Measurements from ENCODE around the gene HAPLN2. TPM values are rescaled to one million over a fixed set of nuclear protein-coding genes. Genes with fewer than 3 reads are reported as not detected.

Gene HAPLN2
- polyA plus RNA-seq, 1 donor (not counting 4 experiments of a cell fraction or from before 2014, with no cell fraction given), result not detected

GRCh38 chr1:156581661-156582387 is 37.4 kb upstream of the HAPLN2 start:
- no peaks in the 10 kb centered on the region for H4K20me1 ChIP-seq (ENCODE audit: control insufficient read depth, extremely low read depth, insufficient read depth, low read length)
- no peak overlapping the region for H3K27ac ChIP-seq (ENCODE audit: control insufficient read depth, insufficient read depth, low read length)
- H3K4me3 ChIP-seq (ENCODE audit: control insufficient read depth in 2 of 3, extremely low read depth in 1 of 3, insufficient read depth in 2 of 3, low read depth in 1 of 3, low read length in 3 of 3), result no peak overlapping the region
- H3K9me1 ChIP-seq (ENCODE audit: control insufficient read depth, extremely low read depth, insufficient read depth, low read length), result no peaks in the 10 kb centered on the region
- H2AFZ ChIP-seq (ENCODE audit: control insufficient read depth, low read length), result no peak overlapping the region
- H3K27me3 ChIP-seq (ENCODE audit: control insufficient read depth, extremely low read depth, insufficient read depth, low read length), result no peaks in the 10 kb centered on the region
- dilution Hi-C loops (cut with MboI; ENCODE audit: extremely low pct_ligation_motif_present, low sequenced_read_pairs), result no loop called here
- TF ChIP-seq CTCF (optimal IDR thresholded peaks at IDR 0.05 in 1 of 3, IDR thresholded peaks at IDR 0.05 in 1 of 3, conservative IDR thresholded peaks at IDR 0.05 in 1 of 3; ENCODE audit: extremely low read depth in 1 of 3, insufficient read depth in 2 of 3, low read length in 3 of 3) (no peak), EZH2 (IDR thresholded peaks at IDR 0.05; ENCODE audit: low read length) (no peak)
- DNase-seq (ENCODE audit: low read depth, low spot score), result no peak
- no peak overlapping the region for H3K9ac ChIP-seq (ENCODE audit: control insufficient read depth, extremely low read depth, insufficient read depth, low read length)
- H3K36me3 ChIP-seq (ENCODE audit: control insufficient read depth in 2 of 2, extremely low read depth in 1 of 2, insufficient read depth in 2 of 2, low read length in 2 of 2), result no peaks in the 10 kb centered on the region
- no peak overlapping the region for H3K4me2 ChIP-seq (ENCODE audit: control insufficient read depth, extremely low read depth, insufficient read depth, low read depth, low read length)
- H3K9me3 ChIP-seq (ENCODE audit: control insufficient read depth, low read depth, low read length), result no peaks in the 10 kb centered on the region
- H3K4me1 ChIP-seq (ENCODE audit: control insufficient read depth, extremely low read depth, insufficient read depth, low read length), result peaks cover 2% of the 10 kb centered on the region
- FAIRE-seq, result no peak
- H3K79me2 ChIP-seq (ENCODE audit: control insufficient read depth, insufficient read depth, low read length), result no peaks in the 10 kb centered on the region

GRCh38 chr1:156582388-156583017 is 36.7 kb upstream of the HAPLN2 start:
- Histone ChIP-seq H2AFZ (ENCODE audit: control insufficient read depth, low read length) (no peak overlapping the region), H3K79me2 (ENCODE audit: control insufficient read depth, insufficient read depth, low read length) (no peaks in the 10 kb centered on the region), H3K4me1 (ENCODE audit: control insufficient read depth, extremely low read depth, insufficient read depth, low read length) (peaks cover 3% of the 10 kb centered on the region), H3K36me3 (ENCODE audit: control insufficient read depth in 2 of 2, extremely low read depth in 1 of 2, insufficient read depth in 2 of 2, low read length in 2 of 2) (no peaks in the 10 kb centered on the region), H4K20me1 (ENCODE audit: control insufficient read depth, extremely low read depth, insufficient read depth, low read length) (no peaks in the 10 kb centered on the region), H3K9ac (ENCODE audit: control insufficient read depth, extremely low read depth, insufficient read depth, low read length) (no peak overlapping the region), H3K4me2 (ENCODE audit: control insufficient read depth, extremely low read depth, insufficient read depth, low read depth, low read length) (no peak overlapping the region), H3K4me3 (ENCODE audit: control insufficient read depth in 2 of 3, extremely low read depth in 1 of 3, insufficient read depth in 2 of 3, low read depth in 1 of 3, low read length in 3 of 3) (no peak overlapping the region), H3K9me1 (ENCODE audit: control insufficient read depth, extremely low read depth, insufficient read depth, low read length) (no peaks in the 10 kb centered on the region), H3K9me3 (ENCODE audit: control insufficient read depth, low read depth, low read length) (no peaks in the 10 kb centered on the region), H3K27me3 (ENCODE audit: control insufficient read depth, extremely low read depth, insufficient read depth, low read length) (no peaks in the 10 kb centered on the region), H3K27ac (ENCODE audit: control insufficient read depth, insufficient read depth, low read length) (no peak overlapping the region)
- FAIRE-seq, result no peak
- TF ChIP-seq EZH2 (IDR thresholded peaks at IDR 0.05; ENCODE audit: low read length) (no peak), CTCF (optimal IDR thresholded peaks at IDR 0.05 in 1 of 3, IDR thresholded peaks at IDR 0.05 in 1 of 3, conservative IDR thresholded peaks at IDR 0.05 in 1 of 3; ENCODE audit: extremely low read depth in 1 of 3, insufficient read depth in 2 of 3, low read length in 3 of 3) (no peak)
- dilution Hi-C loops (cut with MboI; ENCODE audit: extremely low pct_ligation_motif_present, low sequenced_read_pairs), result no loop called here
- DNase-seq (ENCODE audit: low read depth, low spot score), result no peak

Data from keratinocyte (primary cell).